SU-DHL-6 (cell line): Measurements from ENCODE around the gene LCMT1.
"Not testable (repeated sequence)": the region's sequence is repeated elsewhere in the genome, so short reads cannot be mapped to it uniquely, and the experiment has no call there.

Experiments used
- H2AFZ ChIP-seq: fragments of 200-600 bp; sonication (generic); 2 replicates; pipeline ENCODE4 v1.6.1; 2014; ENCODE audit warnings: low read depth, mild to moderate bottlenecking, moderate library complexity, mixed read lengths, antibody characterized with exemption, low read length; ENCODE audit not compliant: severe bottlenecking
- H3F3A ChIP-seq: fragments of 200-600 bp; shearing (Covaris generic); 2 replicates; pipeline ENCODE4 v1.6.0; 2016; ENCODE audit warnings: antibody characterized with exemption, mild to moderate bottlenecking; ENCODE audit not compliant: insufficient read depth
- H3K27ac ChIP-seq: fragments of 200-600 bp; sonication (generic); 2 replicates; pipeline ENCODE4 v1.5.1; 2016; ENCODE audit warnings: low read depth, mild to moderate bottlenecking, low read length, moderate library complexity, mixed read lengths
- H3K27me3 ChIP-seq: fragments of 200-600 bp; sonication (generic), shearing (Covaris generic); 2 replicates; pipeline ENCODE4 v1.6.0; 2014; ENCODE audit warnings: mild to moderate bottlenecking, low read length
- H3K36me3 ChIP-seq: fragments of 200-600 bp; sonication (generic); 2 replicates; pipeline ENCODE4 v1.6.1; 2014; ENCODE audit warnings: mild to moderate bottlenecking, low read length, mixed read lengths
- H3K4me2 ChIP-seq: fragments of 300-600, 200-600 bp; shearing (Covaris generic), sonication (generic); 2 replicates; pipeline ENCODE4 v1.6.0; 2014; ENCODE audit warnings: low read length, low read depth, mild to moderate bottlenecking; ENCODE audit not compliant: poor library complexity, severe bottlenecking
- H3K4me3 ChIP-seq: fragments of 200-600 bp; sonication (generic); 2 replicates; pipeline ENCODE4 v1.5.1; 2014; ENCODE audit warnings: antibody characterized with exemption, low read length, mild to moderate bottlenecking, mixed read lengths; ENCODE audit not compliant: insufficient read depth, poor library complexity, severe bottlenecking
- H3K79me2 ChIP-seq: fragments of 200-600 bp; sonication (generic); 2 replicates; pipeline ENCODE4 v1.6.1; 2014; ENCODE audit warnings: mild to moderate bottlenecking, low read length, moderate library complexity; ENCODE audit not compliant: insufficient read depth
- H3K9ac ChIP-seq: fragments of 200-600 bp; sonication (generic); 2 replicates; pipeline ENCODE4 v1.7.0; 2014; ENCODE audit warnings: mild to moderate bottlenecking, low read length
- H3K9me2 ChIP-seq: fragments of 200-600 bp; sonication (generic); replicated peaks from 2 replicates; pipeline ENCODE4 v1.6.1; 2014; ENCODE audit warnings: low read length; ENCODE audit not compliant: insufficient read depth
- H3K9me3 ChIP-seq: fragments of 200-600 bp; sonication (generic); 2 replicates; pipeline ENCODE4 v1.6.1; 2014; ENCODE audit warnings: low read length, mixed read lengths; ENCODE audit not compliant: insufficient read depth
- H4K20me1 ChIP-seq: fragments of 200-600 bp; sonication (generic); 2 replicates; pipeline ENCODE4 v1.6.1; 2014; ENCODE audit warnings: low read depth, mild to moderate bottlenecking, antibody characterized with exemption, low read length, moderate library complexity, mixed read lengths
- CTCF ChIP-seq: fragments of 200-600 bp; sonication (generic); IDR thresholded peaks from one replicate; pipeline ENCODE4 v1.5.1; 2017; ENCODE audit warnings: antibody characterized with exemption, mild to moderate bottlenecking, low read length, moderate library complexity; ENCODE audit not compliant: insufficient read depth, poor library complexity, severe bottlenecking
- EZH2phosphoT487 ChIP-seq: fragments of 200-600 bp; sonication (generic), shearing (Covaris generic); conservative IDR thresholded peaks from 2 replicates; pipeline ENCODE4 v1.6.1; 2018; ENCODE audit warnings: mild to moderate bottlenecking, antibody characterized with exemption, low read length, moderate library complexity, mixed read lengths

Gene LCMT1

GRCh38 chr16:25163683-25164082 lies 52.1 kb downstream of the LCMT1 start:
- Histone ChIP-seq H3K9me2 (no peaks in the 10 kb centered on the region), H3K36me3 (peaks cover 3% of the 10 kb centered on the region; the same call in 1 of the 2 replicates), H3F3A (no peaks in the 10 kb centered on the region), H3K4me3 (no peak overlapping the region), H3K9ac (no peak overlapping the region), H3K27ac (no peak overlapping the region), H4K20me1 (no peaks in the 10 kb centered on the region), H2AFZ (no peak overlapping the region), H3K9me3 (no peaks in the 10 kb centered on the region), H3K27me3 (no peaks in the 10 kb centered on the region), H3K4me2 (no peak overlapping the region), H3K79me2 (no peaks in the 10 kb centered on the region)
- TF ChIP-seq CTCF, result no peak
- no peak for TF ChIP-seq EZH2phosphoT487

GRCh38 chr16:25165284-25165683 lies 53.7 kb downstream of the LCMT1 start:
- Histone ChIP-seq H3K9me3 (no peaks in the 10 kb centered on the region), H4K20me1 (no peaks in the 10 kb centered on the region), H3K36me3 (peaks cover 3% of the 10 kb centered on the region; the same call in 1 of the 2 replicates)

GRCh38 chr16:25167920-25168319 lies 56.4 kb downstream of the LCMT1 start:
- not testable (repeated sequence) for H3K4me3 ChIP-seq, H3K36me3 ChIP-seq

More at GRCh38 chr16:25165284-25165683, 53.7 kb downstream of the LCMT1 start:
- TF ChIP-seq CTCF (no peak), EZH2phosphoT487 (no peak)
- H3K79me2 ChIP-seq, result no peaks in the 10 kb centered on the region
- no peaks in the 10 kb centered on the region for H3K9me2 ChIP-seq
- H3K27ac ChIP-seq, result no peak overlapping the region
- H3K4me2 ChIP-seq, result no peak overlapping the region
- no peaks in the 10 kb centered on the region for H3F3A ChIP-seq
- no peaks in the 10 kb centered on the region for H3K27me3 ChIP-seq
- H3K9ac ChIP-seq, result no peak overlapping the region
- no peak overlapping the region for H3K4me3 ChIP-seq
- H2AFZ ChIP-seq, result no peak overlapping the region

GRCh38 chr16:25171390-25171789 lies 59.8 kb downstream of the LCMT1 start:
- Histone ChIP-seq H3K27ac (no peak overlapping the region), H3K9ac (no peak overlapping the region), H3K9me3 (no peaks in the 10 kb centered on the region), H3K36me3 (no peaks in the 10 kb centered on the region; the same call in 1 of the 2 replicates), H3F3A (no peaks in the 10 kb centered on the region), H3K79me2 (no peaks in the 10 kb centered on the region), H2AFZ (no peak overlapping the region), H3K4me3 (no peak overlapping the region), H3K27me3 (no peaks in the 10 kb centered on the region), H4K20me1 (no peaks in the 10 kb centered on the region), H3K4me2 (no peak overlapping the region), H3K9me2 (no peaks in the 10 kb centered on the region)
- TF ChIP-seq CTCF (no peak), EZH2phosphoT487 (no peak)

More at GRCh38 chr16:25167920-25168319, 56.4 kb downstream of the LCMT1 start:
- H3K79me2 ChIP-seq, H3F3A ChIP-seq, H3K9me3 ChIP-seq, H3K9ac ChIP-seq, H3K27me3 ChIP-seq, H3K27ac ChIP-seq, H3K9me2 ChIP-seq, H3K4me2 ChIP-seq, H4K20me1 ChIP-seq, H2AFZ ChIP-seq: not testable (repeated sequence)
